CD4-positive, alpha-beta T cell treated with Interferon gamma for 1 hour (primary cell): ENCODE measurements around the gene PTPRH.
"Not testable (repeated sequence)": the region's sequence is repeated elsewhere in the genome, so short reads cannot be mapped to it uniquely, and the experiment has no call there.

Experiments used
- DNase-seq: peaks from one replicate; pipeline ENCODE4 v3.0.0-alpha.2; 2020

Gene PTPRH

DNA sequence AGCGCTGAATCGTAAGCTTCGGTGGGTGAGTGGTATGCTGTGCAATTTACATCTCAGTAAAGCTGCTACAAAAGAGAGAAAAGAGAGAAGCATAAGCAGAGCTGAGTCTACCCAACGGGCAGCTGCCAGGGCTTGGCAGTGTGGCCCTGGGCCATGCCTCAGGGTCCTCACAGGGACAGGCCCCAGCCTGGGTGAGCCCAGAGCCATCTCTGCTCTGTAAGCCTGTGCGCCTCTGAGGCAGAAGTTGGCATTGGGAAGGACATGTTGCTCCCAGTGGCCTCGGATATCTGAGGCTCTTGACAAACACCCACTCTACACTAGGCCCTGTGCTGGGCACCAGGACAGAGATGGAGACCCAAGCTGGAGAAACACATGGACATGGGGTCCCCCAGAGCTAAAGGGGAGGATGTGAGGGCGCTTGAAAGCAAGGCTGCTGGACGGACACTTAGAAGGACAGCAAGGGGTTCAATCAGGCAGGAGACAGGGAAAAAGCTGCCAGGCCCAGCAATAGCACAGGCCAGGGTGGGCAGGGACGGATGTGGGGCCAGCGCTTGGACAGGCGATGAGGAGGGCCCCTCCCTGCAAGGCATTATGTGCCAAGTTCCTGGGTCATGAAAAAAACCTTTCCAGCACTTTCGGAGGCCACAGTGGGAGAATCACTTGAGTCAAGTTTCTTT is 34.8 kb upstream of the PTPRH start:
- DNase-seq = no peak

DNA sequence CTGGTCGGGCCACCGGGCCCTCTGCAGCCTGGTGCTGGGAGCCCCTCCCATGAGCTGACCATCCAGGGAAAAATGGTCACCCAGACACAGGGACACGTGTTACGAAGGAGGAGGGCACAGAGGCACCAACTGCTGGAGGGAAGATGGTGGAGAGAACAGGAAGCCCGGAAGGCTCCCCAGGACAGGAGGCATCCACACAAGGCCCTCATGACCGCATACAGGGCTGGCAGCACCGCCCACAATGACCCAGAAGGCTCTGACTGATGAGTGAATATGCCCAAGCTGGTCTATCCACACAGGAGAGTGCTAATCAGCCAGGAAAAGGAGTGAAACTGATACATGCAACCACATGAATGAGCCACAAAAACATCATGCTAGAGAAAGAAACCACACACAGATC is 33.2 kb upstream of the PTPRH start:
- no peak for DNase-seq

DNA sequence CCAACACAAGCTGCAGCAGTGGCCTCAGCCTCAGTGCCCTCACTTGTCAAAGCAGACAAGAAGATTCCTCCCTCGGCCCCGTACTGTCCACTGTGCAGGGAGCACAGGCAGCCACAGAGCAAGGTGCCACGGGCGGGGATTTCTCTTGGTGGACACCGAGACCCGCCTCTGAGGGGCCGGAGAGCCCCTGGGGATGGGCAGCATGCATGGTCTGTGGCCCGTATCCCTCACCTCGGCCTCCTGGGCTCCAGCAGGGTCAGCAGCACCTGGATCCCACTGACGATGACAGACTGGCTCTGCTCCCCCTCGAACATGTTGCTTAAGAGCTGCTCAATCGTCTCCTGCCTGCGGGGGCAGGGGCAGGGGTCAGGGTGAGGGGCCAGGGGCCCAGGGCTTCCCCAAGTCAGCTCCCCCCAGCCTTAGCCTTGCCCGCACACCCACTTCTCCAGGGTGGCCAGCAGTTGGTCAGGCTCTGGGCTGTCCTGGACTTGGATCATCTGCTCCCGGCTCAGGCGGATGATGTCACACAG is 32.7 kb upstream of the PTPRH start:
- no peak for DNase-seq

DNA sequence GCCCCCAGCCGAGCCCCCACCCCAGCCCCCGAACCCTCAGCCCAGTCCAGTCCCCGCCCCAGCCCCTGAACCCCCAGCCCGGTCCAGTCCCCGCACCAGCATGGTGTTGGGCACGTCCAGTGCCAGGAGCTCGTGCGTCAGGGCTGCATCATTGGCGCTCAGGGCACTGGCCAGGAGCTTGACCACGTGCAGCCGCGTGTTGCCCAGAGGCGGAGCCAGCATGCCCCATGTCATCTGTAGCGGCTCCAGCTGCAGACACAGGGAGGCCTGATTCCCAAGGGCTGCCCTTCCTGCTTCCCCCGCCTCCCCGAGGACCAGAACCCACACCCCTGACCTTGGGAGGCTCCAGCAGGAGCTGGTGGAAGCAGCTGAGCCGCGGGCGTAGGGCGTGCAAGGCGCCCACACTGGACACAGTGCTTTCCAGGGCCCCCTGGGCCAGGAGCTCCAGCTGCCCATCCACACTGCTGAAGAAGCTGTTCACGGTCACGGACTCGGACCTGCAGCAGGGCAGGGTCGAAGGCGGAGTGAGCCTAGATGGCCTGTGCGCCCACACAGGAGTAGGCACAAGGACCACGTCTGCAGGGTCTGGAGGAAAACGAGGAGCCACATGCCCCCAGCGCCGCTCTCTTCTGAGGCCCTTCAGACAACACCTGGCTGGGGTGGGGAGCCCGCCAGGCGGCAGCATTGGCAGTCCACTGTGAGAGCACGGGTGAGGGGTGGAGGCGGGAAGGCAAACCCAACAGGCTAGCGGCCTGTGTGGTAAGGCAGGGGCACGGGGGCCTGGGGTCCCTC is 32.0 kb upstream of the PTPRH start:
- DNase-seq = no peak

DNA sequence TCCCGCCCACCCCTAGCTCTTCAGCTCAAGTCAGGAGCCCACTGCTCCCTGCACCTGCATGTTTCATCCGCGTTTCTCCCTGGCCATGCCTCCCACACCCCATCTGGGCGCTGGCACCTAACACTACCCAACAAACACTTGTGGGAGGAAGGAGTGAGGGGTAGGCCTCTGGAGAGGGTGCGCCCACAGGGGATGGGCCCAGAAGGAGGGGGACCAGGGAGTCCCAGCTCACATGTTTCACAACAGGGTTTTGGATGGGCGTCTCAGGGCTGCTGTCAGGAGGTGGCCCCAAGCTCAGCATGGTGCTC is 31.4 kb upstream of the PTPRH start:
- DNase-seq = no peak

DNA sequence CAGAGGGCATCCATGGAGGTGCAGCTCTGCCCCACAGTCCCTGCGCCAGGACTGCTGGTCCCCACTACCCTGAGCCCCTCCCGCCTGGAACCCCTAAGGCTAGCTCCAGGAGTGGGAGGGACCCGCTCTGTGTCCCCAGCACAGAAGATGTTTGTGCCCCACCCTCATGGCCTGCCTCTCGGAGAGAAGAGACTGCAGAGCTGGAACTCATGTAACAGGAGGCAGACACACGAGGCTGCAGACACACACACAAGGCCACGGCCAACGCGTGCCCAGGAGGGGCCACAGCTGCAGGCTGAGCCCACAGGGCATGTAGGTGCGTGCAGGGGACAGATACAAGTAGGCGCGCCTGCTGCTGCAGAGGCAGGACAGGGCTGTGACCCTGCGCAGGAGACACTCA is 29.7 kb upstream of the PTPRH start:
- DNase-seq = no peak

DNA sequence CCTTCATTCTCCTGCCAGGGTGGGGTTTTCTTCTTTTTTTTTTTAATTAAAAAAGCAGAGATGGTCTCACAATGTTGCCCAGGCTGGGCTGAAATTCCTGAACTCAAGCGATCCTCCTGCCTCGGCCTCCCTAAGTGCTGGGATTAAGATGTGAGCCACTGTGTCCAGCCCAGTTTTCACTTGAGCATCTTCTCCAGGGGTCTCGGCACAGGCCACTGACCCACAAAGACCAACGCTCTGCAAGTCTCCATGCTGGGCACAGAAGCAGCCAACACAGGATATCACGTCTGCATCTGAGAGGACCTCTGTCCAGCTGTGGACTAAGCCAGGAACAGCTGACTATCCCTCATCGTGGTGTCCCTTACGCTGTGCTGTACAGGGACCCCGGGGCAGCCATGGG is 28.7 kb upstream of the PTPRH start:
- DNase-seq = no peak

DNA sequence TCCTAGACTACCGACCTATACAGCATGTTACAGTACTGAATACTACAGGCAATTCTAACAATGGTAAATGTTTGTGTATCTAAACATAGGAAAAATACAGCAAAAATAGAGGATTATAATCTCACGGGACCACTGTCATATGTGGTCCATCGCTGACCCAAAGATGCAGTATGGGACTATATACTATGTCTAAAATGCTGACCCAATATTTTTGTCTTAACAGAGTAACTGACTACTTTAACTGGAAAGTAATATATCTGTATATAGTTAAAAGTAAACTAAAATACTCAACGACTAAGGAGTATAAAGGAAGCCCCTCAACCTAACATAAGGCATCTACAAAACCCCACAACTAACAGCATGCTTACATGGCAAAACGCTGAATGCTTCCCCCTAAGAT is 23.7 kb upstream of the PTPRH start:
- no peak for DNase-seq

DNA sequence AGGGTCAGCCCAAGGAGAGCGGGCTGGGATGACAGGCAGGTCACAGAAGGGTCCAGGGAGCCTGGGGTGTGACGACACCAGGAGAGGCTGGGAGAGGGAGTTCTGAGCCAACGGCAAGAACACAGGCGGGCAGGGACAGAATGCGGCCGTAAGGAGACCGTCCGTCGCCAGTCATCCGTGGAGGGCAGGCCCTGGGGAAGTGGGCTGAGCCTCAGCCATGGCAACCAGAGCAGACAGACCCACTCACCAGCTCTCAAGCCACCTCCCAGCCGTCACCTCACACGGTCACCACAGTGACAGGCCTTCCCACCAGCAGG is 22.9 kb upstream of the PTPRH start:
- DNase-seq = no peak

DNA sequence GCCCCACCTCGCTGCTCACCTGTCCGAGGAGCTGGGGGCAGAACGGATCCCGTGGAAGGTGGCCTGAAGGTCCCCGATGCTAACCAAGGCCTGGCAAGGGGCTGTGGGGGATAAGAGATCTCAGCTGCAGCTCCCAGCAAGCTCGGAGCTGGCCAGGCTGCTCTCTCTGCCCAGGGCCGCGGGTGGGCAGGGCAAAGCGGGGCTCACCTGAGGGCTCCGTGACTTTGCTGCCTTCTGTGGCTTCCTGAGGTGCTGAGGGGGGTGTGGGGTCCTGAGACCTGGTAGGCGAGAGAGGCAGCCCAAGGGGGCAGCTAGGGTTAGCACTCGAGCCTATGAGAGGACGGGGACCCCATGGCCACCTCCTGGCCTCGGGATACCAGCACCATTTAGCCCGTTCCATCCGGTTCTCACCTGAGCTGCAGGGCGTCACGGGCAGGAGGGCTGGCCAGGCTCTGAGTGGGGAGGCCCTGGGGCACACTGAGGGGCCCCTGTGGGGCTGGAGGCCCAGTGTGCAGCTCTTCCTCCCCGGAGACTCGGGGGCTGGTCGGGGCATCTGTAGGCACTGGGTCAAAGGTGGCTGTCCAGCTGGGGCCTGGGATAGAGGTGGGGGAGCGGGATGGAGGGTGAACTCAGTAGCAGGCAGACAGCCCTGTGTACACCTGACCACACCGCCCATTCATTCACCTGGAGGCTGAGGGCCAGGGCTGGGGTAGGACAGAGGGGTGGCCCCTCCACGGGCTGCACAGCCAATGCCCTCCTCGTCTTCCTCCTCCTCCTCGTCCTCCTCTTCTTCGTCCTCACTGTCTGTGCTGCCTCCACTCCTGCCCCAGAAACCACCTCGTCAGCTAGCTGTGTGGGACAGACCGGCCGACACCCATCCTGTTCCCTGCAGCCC is 22.3 kb upstream of the PTPRH start:
- no peak for DNase-seq

DNA sequence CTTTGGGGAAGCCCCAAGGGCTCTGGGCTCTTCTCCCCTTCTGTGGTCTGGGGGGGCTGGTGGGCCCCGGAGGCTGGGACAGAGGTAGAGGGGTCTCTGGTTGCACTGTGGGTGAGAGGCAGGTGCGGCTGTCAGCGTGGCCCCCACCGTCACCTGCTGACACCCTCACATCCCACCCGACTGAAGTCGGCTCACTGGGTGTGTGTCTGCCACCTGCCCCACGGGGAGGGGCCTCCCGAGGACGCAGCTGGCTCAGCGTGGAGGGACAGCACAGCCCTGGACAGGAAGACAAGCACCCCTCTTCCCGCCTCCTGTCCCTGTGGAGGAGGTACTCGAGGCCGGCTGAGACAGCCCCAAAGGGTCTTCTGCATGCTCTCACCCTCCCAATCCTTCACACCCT is 21.5 kb upstream of the PTPRH start:
- no peak for DNase-seq

DNA sequence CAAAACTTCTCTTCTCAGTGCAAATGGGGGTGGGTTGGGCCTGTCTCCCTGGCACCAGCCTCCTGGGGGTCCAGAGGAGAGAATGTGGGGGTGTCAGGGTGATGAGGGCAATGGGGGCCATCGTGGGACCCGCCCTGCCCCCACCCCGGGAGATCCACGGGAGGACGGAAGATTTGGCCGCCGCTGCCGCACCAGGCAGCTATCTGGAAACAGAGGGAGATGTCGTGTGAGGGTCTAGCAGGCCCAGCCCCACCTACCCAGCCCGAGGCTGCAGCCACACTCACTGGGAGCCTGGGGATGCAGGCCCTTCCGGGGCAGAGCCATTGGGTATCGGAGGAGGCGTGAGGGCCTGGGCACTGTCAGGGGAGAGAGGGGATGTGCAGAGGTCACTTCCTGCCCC is 21.0 kb upstream of the PTPRH start:
- no peak for DNase-seq

DNA sequence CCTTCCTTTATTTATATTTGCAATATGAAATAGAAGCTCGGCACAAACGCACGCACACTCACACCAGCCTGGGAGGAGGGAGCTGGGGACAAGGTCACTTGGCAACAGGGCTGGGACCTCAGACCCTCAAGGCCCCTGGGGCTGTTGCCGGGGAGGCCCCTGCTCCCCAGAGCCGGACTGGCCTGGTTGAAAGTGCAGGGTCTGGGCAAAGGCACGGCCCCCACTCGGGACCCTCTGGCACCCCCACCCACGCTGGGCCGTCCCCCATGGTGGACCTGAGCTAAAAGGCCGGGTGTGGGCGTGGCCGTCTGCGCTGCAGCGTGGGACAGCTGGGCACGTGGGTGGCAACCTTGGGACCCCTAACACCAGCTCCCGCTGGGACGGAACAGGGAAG is 20.5 kb upstream of the PTPRH start:
- no peak for DNase-seq

DNA sequence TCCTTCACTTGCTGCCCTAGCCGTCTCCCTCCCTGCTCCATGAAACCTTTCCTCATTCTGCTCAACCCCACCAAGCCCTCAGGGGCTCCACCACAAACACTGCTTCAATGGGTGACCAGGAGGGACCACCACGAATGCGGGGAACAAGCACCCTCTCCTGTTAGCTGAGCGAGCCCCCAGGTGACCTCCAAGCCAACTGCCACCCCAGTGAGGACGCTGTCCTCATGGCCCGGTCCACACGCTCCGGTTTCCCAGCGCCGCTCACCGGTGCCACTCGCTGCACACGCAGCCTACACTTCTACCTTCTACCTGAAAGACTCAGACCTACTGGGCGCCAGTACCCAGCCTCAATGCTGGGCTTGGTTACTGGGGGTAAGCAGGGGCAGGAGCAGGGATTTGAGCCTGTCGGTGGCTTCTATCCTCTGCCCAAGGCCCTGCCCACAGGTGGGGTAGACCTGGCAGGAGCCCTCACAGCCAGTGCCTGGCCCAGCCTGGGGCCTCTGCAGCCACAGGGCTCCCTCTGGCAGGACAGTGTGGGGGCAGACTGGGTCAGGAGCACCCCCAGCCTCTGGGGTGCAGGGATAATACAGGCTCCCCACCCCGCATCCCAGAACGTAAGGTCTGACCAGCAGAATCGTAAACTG is 20.0 kb upstream of the PTPRH start:
- no peak for DNase-seq

DNA sequence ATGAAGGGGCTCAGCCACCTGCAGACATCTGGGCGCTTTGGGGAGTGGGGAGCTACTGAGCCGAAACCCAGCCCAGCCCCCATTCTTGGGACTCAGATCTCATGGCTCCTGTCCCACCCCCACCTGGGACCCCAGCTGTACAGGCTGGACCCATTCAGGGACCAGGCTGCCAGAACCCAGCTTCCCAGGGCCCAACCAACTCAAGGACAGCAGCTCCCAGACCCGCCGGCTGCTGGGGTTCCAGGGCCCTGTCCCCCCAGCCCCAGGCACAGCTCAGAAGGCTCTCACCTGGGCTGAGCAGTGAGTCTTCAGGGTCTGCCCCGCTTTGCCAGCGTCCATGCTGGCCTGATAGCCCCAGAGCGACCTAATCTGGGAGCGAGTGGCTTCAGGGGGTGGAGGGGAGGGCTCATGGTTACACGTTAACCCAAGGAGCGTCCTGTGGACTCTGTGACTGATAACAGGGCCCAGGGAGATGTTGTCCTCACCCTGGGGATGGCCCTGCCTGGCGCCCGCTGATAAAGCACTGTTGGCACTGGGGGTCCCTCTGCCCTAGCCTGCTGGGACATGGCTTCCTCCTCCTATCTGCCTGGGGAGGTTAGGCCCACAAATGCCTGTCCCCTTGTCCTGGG is 19.2 kb upstream of the PTPRH start, which contains the start of gene TMEM86B:
Gene TMEM86B (minus strand): TSS at position 361 of the 629 bp plus-strand sequence. CDS start 22 bp downstream, at position 339.
- DNase-seq = no peak

DNA sequence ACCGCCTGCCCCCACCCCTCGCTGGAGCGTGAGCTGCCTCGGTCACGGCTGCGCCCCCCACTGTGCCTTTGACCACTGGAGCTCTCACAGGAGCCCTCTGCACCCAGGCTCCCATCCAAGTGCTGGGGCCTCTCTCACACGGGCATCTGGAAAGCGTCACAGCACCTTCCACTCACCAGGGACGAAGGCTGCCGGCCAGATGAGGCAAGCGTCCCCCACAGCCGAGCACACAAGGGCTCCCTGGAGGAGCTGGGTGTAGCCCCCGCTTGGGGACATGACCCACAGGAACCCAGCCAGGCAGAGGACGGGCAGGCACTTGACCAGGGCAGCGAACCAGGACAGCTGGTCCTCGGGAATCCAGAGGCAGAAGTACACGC is 18.7 kb upstream of the PTPRH start:
- no peak for DNase-seq

DNA sequence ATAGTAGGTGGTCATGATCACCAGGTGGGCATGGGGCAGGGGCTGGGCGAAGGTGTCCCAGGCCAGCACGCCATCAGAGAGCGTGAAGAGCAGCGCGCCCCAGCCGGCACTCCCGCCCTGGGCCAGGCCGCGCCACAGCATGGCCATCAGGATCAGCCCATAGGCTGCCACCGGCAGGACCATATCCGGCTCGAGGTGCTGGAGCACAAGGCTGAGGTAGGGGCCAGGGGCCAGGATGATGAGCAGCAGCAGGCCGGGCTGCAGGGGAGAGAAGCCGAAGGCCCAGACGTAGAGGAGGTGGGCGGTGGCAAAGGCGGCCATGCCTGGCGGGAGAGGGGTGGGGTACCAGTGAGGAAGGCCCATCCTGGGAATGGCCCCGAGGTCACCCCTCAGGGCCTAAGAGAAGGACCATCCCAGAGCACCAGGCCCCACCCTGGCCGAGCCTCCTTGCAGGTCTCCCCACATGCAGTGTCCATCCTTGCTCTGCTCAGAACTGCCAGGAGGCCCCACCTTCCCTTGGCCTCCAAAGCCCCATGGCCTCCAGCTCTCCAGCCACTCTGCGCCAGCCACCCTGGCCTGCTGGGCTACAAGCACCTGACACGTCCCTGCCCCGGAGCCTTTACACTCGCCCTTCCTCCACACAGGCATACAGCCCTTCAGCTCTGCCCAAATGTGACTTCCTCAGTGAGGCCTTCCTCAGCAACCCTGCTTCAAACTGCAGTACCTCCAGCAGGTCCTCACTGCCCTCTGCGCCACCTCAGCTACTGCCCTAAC is 18.1 kb upstream of the PTPRH start:
- no peak for DNase-seq

DNA sequence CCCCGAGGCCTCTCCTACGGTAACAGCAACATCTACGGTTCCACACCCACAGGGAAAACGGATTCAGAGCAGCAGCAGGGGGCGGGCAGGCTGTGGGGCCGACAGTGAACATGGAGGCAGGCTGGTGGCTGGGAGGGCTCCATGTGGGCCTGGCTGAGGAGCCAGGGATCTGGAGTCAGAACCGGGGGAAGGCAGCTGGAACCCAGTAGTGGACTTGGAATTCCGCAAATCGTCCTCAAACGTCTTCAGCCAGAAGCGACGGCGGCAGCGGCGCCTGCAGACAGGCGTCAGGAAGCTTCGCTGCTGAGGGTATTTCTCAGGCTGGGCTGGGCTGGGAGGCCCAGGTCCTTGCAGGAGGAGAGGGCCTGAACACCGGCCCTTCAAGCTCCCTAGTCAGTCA is 17.5 kb upstream of the PTPRH start:
- no peak for DNase-seq

DNA sequence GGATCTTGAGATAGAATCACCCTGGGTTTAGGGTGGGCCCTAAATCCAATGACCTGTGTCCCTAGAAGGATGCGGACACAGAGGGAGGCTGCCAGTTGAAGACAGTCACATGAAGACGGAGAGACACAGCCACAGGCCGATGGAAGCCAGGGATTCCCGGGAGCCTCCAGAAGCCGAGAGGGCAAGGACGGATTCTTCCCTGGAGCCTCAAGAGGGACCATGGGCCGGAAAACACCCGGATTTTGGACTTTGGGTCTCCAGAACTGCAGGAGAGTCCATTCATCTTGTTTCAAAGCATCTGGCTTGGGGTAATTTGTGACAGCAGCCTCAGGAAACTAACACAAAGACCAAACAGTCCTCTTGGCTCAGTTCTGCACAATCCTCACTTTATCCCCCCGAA is 17.0 kb upstream of the PTPRH start:
- DNase-seq = no peak

DNA sequence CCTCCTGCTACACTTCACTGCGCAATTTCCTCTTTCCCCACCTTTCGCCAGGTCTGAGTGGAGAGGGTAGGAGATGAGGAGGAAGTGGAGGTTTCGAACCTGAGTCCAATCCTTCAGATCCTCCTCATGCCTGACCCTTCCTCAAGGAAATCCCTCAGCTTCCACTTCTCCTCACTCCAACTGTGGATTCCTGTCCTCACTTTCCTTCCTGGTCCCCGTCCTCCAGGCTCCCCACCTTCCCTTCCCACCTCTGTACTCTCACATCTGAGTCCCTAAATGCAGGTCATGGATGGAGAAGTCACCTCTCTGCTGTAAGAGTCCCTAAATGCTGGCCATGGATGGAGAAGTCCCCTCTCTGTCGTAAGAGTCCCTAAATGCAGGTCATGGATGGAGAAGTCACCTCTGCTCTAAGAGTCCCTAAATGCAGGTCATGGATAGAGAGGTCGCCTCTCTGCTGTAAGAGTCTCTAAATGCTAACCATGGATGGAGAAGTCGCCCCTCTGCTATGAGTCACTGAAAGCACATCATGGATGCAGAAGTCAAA is 16.2 kb upstream of the PTPRH start:
- DNase-seq = no peak

DNA sequence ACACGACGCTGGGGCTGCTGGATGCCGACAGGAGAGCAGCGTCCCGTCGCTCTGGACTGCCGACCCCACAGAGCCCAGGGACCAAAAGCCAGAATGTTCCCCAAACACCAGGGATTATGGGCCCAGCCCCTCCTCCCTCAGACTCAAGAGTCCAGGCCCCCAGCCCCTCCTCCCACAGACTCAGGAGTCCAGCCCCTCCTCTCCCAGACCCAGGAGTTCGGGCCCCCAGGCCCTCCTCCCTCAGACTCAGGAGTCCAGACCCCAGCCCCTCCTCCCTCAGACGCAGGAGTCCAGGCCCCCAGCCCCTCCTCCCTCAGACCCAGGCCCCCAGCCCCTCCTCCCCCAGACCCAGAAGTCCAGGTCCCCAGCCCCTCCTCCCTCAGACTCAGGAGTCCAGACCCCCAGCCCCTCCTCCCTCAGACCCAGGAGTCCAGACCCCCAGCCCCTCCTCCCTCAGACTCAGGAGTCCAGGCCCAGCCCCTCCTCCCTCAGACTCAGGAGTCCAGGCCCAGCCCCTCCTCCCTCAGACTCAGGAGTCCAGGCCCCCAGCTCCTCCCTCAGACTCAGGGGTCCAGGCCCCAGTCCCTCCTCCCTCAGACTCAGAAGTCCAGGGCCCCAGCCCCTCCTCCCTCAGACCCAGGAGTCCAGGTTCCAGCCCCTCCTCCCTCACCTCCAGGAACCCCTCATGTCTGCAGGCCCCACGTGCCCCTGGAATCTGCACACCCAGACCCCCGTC is 15.5 kb upstream of the PTPRH start:
- not testable (repeated sequence) for DNase-seq
